ENCODE measurements around the gene QPCT. TPM values are rescaled to one million over a fixed set of nuclear protein-coding genes. Genes with fewer than 3 reads are reported as not detected.

The QPCT gene
- total RNA-seq, 1 experiment from 2014 or later, result 54.3 TPM

DNA sequence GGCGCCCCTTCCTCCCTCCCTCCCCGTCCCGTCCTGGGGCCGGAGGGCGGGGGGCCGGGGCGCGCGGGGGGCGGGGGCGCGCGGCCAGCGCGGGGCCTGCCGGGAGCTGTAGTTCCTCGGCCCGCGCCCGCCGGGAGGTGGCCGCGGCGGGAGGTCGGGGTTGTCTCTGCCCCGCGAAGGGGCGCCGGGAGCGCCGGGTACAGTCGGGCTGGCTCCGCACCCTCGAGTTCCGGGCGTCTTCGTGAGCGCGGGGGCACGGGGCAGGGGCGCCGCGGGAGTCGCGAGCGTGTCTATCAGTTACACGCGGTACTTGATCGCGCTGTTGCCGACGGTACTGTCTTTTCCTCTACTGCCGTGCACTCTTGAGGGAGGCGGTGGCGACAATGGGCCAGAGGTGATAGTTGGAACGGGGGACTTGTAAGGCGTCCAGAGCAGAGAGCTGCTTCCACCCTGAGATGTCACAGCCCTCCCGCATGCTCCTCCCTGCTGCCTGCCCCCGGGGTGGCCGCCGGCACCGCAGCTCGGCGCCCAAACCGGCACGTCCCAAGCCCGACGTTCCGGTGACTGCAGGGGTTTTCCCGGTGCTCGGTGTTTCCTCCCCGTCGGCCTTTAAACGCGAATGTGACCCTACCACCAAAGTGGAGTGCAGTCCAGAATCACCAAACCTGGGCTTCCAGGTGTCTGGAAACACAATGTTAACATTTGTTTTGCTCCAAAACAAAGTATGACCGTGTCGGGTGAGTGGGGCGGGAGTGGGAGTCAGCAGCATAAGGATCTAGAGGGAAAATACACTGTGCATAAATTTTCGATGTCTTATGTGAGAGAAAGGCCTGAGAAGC is 19.4 kb upstream of the QPCT start, which contains the start of gene PRKD3:
Gene PRKD3, minus strand, starts transcription at position 48 of the 839 bp plus-strand sequence. CDS start 8,309 bp downstream, outside the sequence.
- DNase-seq (ENCODE audit: low spot score), result peak; percentile 57

DNA sequence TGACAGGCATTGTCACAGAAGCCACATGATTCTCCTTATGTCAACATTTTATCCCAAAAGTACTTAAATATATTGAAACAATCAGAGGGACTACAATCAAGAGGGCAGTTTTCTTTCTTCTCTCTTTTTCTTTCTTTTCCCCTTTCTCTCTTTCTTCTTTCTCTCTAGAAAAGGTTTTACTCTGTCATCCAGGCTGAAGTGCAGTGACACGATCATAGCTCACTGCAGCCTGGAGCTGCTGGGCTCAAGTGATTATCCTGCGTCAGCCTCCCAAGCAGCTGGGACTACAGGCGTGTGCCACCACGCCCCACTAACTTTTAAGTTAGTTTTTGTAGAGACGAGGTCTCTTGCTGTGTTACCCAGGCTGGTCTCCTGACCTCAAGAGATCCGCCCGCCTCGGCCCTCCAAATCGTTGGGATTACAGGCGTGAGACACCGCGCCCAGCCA is 18.8 kb upstream of the QPCT start:
- no peak for DNase-seq (ENCODE audit: low spot score)

DNA sequence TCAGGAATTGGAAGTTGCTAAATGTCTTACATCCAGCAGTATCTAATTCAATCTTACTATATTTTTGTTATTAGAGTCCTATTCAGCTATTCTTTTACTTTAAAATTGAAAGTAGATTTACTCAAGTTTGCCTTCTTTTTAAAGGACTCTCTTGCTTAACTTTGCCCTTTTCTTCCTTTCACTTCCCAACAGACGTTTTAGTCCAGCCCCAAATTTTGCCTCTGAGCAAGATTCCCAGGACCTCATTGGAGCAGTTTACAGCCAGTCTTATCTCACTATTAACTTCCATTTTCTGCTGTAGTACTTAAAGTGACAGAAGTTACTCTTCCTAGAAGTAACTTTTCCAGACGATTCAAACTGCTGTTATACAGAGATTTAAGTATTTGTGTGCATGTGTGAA is 18.1 kb upstream of the QPCT start:
- DNase-seq (ENCODE audit: low spot score), result no peak

DNA sequence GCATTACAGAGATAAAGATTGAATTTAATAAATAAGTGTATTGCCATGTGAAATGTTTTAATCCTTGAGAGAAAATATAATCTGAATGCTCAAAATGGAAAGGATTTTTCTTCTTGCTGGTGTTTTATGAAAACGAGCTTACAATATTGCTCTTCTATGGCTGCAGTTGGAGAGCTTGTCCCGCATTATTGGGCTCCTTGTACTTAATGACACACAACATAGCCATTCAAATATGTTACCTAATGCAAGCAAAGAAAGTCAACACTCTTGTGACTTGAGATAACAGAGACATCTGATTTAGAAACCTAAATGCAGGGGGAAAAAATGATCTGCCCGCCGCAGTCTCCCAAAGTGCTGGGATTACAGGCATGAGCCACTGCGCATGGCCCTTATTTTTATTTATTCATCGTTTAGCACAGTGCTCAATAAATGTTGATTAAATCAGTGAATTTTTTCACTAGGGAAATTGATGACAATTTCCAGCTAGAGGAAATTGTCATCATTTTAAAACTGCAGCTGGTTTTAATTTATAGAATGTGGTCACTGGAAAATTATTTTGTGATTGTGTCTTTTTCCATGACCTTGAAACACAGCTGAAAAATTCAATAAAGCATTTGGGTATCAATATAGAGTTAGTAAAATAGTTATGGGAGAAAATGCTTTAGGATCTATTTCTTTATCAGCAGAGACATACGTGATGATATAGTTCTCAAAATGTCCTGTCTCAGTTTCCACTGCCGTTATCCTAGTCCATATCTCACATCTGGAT is 17.4 kb upstream of the QPCT start:
- DNase-seq (ENCODE audit: low spot score), result no peak

DNA sequence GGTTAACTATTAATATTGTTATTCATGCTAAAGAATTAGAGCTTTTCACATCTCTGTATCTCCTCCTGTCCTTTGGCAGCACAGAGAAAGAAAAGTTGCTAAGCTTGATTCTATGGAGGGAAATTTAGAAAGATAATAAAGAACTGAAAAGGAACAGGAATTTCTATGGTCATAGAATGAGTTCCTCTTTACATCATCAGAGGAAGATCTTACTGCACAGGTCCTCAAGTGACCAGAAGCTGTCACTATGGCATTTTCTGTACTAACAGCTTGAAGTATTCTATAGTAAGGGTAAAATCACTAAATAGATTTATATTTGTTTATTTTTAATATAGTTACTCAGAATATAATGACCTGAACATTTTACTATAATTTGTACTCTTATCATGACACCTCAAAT is 13.7 kb upstream of the QPCT start:
- DNase-seq (ENCODE audit: low spot score), result no peak

DNA sequence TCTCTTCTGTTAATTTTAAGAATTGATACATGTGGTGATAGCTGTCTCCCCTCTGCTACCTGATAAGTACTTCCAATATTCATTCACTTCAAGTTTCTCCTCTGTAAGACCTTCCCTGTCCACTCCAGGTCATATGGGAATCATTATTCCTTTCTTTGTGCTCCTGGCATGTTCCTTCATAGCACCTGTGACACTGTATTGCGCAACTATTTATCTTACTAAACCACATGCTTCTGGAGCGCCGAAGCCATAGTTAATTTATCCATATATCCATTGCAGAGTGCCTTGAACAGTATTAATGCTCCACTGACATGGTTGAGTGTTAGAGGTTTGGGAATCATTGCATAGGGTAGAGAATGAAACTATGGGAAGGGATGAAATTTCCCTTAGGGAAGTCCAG is 11.9 kb upstream of the QPCT start:
- DNase-seq (ENCODE audit: low spot score), result no peak

DNA sequence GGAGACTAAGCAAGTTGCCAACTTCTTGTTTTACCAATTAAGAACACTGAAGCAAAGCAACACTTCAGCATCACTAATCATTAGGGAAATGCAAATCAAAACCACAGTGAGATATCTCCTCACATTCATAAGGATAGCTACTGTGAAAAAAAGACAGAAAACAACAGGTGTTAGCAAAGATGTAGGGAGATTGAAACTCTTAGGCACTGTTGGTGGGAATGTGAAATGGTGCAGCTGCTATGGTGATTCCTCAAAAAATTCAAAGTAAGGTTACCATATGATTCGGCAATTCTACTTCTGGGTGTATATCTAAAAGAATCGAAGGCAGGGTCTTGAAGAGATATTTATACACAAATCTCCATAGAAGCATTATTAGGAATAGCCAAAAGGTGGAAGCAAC is 11.2 kb upstream of the QPCT start:
- DNase-seq (ENCODE audit: low spot score), result no peak

DNA sequence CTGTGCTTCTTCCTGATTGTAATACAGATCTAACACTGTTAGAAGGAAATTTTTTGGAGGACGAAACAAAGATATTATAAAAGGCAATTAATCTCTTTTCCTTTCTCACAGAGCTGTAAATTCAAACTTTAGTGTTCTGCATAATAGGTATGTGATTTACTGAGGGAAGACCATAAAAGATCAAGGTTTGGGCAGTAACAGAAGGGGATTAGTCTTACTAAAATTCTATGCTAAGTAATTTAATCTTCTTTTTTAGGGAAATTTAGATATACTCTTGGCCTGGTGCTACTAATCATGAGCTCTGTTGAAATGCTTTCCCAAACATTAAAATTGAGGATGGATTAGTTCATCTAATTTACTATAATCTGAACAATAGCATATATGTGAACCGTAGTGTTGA is 8.8 kb upstream of the QPCT start:
- no peak for DNase-seq (ENCODE audit: low spot score)

DNA sequence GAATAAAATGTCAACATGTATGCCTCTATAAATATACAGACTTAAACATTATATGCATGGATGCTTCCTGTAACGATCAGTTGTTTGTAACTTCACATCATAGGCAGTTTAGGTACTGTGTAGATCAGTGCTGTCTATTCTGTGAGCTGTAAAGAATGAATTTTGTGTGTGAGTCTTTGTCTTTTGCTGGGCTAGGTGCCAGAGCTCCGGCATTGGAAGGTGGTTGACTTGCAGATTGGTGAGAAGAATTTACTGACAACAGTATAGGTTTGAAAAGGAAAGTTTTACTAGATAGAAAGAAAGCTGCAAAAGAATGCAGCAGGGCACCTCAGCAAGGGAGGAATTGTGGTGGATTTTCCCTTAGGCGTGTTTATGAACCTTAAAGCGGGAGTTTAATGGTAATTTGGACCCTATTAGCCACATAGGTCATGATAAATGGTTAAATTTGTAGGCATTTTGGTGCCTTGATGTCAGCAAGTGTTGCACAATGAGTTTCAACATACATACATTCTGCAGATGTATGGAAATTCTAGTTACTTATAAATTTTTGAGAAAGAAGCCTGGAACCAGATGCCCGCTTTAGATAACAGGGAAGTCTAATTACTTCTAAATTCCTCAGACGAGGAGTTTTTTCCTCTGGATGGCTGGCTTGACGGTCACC is 6.7 kb upstream of the QPCT start:
- DNase-seq (ENCODE audit: low spot score), result no peak

DNA sequence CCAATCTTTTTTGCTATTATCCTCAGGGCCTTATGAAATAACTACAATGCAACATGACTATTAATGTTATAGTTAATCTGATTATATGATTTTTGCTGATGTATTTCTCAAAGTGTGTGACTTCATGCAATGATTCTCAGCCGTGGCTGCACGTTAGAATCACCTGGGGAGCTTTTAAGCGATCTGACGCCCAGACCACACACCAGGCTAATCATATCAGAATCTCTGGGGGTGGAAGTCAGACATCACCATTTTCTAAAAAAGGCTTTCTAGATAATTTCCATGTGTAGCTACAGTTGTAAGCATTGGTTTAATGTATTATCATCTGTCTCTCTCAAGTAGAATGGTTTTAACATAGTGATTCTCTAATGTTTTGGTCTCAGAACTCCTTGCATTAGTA is 5.5 kb upstream of the QPCT start:
- no peak for DNase-seq (ENCODE audit: low spot score)

DNA sequence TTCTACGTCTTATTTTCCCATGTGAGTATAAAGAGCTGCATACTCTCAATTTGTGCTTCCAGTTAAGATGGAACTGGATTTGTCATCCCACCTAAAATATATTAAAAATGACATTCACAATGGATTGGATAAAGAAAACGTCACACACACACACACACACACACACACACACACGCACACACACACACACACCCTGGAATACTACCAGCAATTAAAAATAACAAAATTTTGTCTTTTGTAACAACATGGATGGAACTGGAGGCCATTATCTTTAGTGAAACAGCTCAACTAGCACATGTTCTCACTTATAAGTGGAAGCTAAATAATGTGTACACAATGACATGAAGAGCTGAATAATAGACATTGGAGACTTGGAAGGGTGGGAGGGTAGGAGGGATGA is 3.8 kb upstream of the QPCT start:
- DNase-seq (ENCODE audit: low spot score), result no peak

DNA sequence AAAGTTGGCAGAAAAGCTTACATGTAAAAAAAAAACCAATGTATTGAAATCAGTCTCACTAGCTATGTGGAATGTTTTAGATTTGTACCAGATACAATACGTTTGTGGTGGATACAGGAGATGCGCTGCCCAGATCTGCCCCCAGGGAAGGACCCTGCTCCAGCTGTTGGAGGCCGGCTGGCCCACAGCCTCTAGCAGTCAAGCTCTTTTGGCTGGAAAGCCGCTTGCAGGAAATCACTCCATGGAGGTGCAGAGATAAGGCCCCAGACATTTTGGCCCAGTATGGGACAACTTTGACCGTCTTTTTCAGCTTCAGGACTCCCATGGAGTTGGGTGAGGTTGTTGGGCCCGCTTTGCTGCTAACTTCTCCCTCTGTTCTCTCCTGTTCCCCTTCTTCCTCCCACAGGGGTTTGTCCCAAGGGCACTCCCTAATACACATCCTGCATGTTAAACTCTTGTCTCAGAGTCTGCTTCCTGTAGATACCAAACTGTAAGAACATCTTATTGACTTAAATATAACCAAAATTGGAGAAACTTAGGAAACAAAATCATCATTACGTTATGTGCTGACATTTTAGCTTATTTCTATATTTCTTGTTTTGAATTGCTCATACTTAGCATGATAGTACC is 1.7 kb upstream of the QPCT start:
- DNase-seq (ENCODE audit: low spot score), result no peak

DNA sequence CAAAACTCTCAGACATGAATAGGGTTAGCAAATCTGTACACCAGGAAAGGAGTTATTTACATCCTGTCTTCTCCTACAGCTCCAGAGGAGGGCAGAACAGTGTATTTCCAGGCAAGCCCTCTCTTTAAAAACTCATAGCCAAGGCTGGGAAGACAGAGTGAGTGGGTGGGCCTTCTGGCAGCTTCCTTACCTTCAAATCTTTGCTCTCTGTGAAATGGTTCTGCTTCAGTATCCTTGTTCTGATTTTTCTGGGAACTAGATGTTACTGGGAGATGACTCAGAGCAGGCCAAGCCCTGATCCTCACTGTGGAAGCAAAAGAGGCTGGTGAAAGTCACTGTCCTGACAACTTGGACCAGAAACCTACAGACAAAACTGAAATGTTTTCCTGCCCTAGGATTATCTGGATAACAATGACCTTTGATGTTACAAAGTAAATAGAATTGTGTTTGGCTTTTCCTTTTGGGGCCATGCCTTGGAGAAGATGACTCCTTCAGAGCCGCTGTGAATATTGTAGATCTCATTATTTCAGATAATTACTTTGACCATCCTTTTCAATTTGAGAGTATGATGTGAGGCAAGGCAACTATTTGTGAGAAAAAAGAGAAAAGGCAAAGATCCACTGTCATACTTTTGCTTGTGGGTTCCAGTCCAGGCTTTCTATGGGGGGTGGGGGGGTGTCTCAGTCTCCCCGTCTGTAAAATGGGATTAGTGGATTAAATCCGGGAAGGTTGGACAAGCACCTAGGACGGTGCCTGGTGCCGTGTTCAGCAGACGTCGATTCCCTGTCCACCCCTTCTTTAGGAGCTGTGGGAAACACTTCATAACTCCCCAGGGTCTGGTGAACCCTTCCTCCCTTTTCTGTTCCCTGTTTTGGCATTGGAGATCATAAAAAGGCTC is 644 bp upstream of the QPCT start:
- DNase-seq (ENCODE audit: low spot score), result peak; percentile 65

DNA sequence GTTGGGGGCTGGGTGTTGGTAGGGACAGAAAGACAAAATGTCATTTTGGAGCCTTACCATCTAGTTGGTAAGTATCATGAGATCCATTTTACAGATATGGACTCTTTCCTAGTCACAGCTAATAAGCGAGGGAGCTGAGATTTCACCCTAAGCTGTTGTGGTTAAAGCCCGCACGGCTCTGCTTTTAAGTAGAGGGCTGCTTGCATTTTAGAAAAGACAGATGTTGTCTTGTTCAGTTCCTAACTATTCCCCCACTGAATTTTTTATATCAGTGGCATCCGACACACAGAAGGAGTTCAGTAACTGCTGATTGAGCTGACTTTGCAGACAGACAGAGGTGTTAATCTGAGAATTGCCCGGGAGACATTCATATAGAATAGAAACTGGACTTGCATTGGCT is 3.7 kb downstream of the QPCT start:
- no peak for DNase-seq (ENCODE audit: low spot score)

DNA sequence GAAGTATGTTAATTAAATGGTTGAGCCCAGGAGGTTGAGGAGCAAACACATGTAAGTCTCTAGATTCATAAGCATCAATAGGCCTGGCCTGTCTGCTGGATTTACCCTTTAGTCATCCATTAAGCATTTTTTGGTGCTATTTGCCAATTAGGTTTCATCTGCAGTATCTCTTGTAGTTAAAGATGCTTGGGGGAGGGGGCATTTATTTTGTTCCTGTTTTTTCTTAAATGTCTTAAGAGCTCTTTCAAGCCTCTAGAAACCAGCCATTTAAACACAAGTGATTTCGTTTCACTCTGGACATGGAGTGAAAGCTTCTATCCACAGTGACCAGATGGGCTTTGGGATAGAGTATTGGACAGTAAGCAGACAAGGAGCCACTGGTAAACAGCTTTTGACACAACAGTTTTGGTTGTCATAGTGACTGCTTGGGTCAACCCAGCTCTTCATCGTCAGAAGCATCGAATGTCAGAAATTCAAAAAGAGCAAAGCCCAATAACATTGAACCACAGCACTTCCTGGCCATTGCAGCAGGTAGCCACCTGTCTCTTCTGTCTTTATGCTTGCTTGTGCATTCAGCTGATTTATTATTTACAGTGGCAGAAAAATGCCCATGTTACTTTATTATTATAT is 4.9 kb downstream of the QPCT start:
- DNase-seq (ENCODE audit: low spot score), result peak; percentile 73

DNA sequence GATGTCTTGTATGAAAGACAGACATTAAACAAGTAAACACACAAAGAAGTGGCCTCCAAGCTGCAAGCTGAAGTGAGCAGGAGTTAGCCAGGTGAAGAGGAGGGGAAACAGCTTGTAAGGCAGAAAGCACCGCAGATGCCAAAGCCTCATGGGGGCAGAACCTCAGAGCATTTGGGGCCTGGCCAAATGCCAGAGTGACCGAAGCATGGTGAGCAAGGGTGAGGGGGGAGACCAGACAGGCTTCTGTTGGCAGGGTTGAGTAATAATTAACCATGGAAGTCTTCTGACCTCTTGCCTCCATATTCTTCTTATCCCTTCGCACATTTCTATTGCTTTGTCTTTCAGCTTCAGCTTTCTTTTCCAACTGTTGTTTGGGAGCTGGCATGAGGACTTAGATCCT is 5.6 kb downstream of the QPCT start:
- peak; percentile 92 for DNase-seq (ENCODE audit: low spot score)

DNA sequence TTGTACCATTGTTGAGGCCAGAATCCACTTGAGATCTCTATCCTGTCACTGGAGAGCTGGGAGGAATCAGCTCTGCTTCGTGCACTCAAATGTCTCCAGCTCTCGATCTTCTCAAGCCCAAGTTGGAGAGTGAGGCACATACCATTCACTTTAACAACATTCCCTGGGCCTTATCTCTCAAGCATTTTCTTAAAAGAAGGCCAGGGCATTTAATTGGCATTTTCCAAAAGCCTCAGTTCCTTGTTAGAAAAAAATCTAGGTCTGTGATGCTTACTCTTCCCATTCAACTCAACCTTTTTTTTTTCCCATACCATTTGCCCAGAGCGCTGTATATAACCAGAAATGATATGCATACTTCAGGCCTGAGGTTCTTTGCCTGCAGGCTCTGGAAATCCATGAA is 10.1 kb downstream of the QPCT start:
- DNase-seq (ENCODE audit: low spot score), result no peak

DNA sequence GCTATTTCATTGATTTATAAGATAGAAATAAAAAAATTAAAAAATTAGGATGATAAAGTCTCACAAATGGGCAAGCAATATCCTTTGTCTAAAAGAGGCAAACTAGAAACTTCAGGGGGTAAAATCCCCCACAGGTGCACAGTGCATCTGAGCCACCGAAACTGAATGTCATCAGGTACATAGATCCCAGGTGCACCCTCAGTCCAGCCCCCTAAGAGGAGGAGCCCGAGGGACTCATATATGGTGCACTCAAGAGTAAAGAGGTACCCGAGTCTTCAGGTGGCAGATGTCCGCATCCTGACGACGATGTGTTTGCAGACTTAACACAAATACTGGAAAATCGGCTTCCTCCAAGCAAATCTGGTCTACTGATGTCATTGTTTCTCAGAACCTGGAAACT is 11.3 kb downstream of the QPCT start:
- no peak for DNase-seq (ENCODE audit: low spot score)

DNA sequence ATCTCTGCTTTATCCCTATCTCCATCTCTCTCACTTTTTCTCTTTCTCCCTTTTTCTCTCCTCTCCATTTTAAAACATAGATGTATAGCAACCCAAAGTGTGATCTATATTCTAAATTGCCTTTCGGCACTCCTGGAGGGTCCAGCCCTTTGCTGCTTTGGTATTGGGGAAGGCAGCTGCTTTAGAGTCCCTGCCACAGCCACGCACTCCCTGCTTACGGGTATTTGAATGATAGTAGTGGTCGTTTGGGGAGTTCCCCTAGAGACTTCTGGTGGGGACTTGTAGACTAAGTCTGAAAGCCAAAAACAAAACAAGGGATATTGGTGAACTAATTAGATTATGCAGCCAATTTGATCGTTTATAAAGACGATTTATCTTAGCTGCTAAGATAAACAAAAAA is 11.9 kb downstream of the QPCT start:
- no peak for DNase-seq (ENCODE audit: low spot score)

DNA sequence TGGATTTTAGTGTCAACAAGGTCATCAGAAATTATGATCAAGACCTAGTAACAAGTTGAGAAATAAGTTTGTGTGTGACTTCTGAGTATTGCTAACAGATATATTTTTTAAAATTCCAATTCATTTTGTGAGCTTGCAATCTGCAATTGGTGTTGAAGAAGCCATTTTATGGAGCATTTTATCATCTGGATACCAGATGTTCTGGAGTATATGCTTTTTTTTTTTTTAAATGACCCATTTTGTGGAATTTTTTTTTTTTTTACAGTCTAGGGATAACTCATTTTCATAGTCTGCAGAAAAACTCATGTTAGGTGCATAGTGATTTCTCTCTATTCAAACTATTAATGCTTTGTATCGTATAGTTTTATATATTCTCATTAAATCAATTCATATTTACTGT is 12.6 kb downstream of the QPCT start:
- no peak for DNase-seq (ENCODE audit: low spot score)

Data from HT-29 (cell line).